PFSK-1 (cell line): Measurements from ENCODE around the gene NPPC.

ENCODE experiments used
- FOXP2 ChIP-seq: optimal IDR thresholded peaks from 2 replicates; pipeline ENCODE3; 2011; ENCODE audit warnings: borderline replicate concordance, control low read depth, inconsistent platforms; ENCODE audit not compliant: insufficient read depth; ENCODE audit errors: extremely low read length, extremely low read depth
- POLR2AphosphoS5 ChIP-seq: IDR thresholded peaks from 2 replicates; pipeline ENCODE4 v1.6.1; 2012; ENCODE audit warnings: low read depth, mild to moderate bottlenecking, control low read depth, low read length, moderate library complexity
- SIN3A ChIP-seq: IDR thresholded peaks from 2 replicates; pipeline ENCODE4 v1.6.1; 2012; ENCODE audit warnings: mild to moderate bottlenecking, low read length, moderate library complexity, borderline replicate concordance; ENCODE audit not compliant: insufficient read depth
- TAF1 ChIP-seq: IDR thresholded peaks from 2 replicates; pipeline ENCODE4 v1.6.1; 2012; ENCODE audit warnings: low read length, control low read depth, borderline replicate concordance; ENCODE audit not compliant: insufficient read depth
- TF ChIP-seq, protein P1 (sequence below), 2 experiments: IDR thresholded peaks; 2 replicates each; pipeline versions ENCODE4 v1.6.1 to v1.8.0; 2011 to 2012; ENCODE audit warnings: low read depth in 2 of 2, low read length in 2 of 2, control low read depth in 1 of 2, inconsistent platforms in 1 of 2, mild to moderate bottlenecking in 1 of 2, moderate library complexity in 1 of 2; ENCODE audit not compliant: insufficient read depth in 1 of 2

The NPPC gene

DNA sequence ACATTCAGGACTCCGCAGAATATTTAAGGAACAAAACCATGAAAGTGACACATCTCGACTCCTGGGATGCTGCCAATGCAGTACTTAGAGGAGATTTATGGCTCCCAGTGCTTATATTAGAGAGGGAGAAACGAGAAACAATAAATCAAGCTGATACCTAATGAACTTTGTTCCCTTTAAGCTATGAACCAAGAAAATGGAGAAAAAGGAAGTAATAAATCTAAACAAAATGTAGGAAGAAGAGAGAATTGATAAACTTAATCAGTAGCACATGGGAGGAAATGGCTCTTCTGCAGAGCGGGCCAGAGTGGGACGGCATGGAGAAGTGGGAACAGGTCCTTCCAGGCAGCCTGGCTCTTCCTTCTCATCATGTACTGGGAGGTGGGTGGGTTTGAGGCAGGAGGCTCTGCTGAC lies 42.7 kb downstream of the NPPC start:
- TF ChIP-seq SIN3A (no peak), FOXP2 (no peak), POLR2AphosphoS5 (no peak)

DNA sequence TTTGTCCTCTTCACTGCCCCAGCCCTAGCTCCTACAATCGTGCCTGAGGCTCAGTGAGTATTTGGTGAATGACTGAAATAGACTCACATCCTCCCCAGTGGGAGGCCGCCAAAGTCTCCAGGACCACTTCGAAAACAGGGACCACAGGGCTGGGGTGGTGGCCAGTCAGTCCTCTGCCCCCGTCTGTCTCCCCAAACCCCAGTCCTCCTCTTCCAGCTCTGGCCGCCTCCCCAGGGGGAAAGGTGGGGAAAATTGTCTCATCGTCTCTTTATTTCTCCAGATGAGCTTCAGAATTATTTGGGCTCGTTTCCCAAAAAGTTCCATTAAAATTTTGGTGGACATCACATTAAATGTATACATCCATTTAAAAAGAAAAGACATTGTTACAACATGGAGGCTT lies 43.5 kb downstream of the NPPC start:
- no peak for TF ChIP-seq SIN3A
- TF ChIP-seq TAF1: no peak
- no peak for TF ChIP-seq POLR2AphosphoS5

DNA sequence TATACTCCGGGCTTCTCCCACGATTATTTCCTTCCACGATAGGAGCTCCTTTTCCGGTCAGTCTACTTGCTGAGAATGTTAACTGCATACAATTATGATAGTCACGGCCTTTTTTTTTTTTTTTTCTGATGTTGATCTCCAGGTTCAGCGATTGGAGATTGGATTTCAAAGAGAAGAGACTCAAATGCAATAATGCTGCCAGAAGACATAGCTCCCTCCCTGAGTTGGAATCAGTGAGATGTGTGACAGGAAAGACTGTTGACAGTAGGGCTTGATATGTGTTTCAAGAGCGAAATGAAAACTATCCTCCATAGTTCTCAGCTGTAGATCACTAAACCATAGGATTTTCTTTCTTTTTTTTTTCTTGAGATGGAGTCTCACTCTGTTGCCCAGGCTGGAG lies 47.0 kb downstream of the NPPC start:
- TF ChIP-seq, protein P1, sequence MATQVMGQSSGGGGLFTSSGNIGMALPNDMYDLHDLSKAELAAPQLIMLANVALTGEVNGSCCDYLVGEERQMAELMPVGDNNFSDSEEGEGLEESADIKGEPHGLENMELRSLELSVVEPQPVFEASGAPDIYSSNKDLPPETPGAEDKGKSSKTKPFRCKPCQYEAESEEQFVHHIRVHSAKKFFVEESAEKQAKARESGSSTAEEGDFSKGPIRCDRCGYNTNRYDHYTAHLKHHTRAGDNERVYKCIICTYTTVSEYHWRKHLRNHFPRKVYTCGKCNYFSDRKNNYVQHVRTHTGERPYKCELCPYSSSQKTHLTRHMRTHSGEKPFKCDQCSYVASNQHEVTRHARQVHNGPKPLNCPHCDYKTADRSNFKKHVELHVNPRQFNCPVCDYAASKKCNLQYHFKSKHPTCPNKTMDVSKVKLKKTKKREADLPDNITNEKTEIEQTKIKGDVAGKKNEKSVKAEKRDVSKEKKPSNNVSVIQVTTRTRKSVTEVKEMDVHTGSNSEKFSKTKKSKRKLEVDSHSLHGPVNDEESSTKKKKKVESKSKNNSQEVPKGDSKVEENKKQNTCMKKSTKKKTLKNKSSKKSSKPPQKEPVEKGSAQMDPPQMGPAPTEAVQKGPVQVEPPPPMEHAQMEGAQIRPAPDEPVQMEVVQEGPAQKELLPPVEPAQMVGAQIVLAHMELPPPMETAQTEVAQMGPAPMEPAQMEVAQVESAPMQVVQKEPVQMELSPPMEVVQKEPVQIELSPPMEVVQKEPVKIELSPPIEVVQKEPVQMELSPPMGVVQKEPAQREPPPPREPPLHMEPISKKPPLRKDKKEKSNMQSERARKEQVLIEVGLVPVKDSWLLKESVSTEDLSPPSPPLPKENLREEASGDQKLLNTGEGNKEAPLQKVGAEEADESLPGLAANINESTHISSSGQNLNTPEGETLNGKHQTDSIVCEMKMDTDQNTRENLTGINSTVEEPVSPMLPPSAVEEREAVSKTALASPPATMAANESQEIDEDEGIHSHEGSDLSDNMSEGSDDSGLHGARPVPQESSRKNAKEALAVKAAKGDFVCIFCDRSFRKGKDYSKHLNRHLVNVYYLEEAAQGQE (IDR thresholded peaks at IDR 0.05; ENCODE audit: insufficient read depth in 1 of 2, low read depth in 2 of 2, low read length in 2 of 2): no peak
- TF ChIP-seq SIN3A: no peak
- TF ChIP-seq POLR2AphosphoS5: no peak
- TF ChIP-seq FOXP2: no peak
- TF ChIP-seq TAF1: no peak

DNA sequence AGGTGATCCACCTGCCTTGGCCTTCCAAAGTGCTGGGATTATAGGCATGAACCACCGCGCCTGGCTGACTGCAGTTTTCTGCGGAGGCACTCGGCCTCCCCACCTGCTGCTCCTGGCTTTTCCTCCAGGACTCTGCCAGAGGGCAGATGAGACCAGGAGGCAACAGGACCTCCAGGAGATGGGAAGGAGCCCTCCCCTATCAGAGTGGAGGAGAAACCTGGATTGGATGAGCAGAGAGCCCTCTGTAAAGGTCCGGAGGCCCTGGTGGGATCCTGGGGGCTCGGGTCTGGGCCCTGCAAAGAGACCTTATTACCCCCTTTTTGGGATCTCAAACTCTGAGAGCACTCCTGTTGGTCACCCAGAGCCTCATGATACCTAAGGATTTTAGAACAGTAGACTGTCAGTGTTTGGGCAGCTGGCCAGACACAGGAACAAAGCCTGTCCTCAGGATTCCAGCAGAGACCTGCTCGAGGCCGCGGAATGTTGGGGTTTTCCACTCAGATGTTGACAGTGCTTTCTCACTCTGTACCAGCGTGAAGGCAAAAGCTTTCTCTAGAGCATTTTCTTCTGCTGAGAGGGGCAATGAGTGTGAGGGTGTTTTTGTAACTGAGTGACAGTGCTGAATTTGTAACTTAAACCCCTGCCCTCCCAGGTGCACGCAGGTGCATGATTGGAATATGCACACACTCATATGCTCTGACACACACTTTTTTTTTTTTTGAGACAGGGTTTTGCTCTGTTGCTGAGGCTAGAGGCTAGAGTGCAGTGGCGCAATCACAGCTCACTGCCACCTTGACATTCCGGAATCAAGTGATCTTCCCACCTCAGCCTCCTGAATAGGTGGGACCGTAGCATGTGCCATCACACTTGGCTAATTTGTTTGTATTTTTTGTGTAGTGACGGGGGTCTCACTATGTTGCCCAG lies 48.4 kb downstream of the NPPC start:
- TF ChIP-seq TAF1: no peak
- no peak for TF ChIP-seq SIN3A
- TF ChIP-seq FOXP2: no peak

DNA sequence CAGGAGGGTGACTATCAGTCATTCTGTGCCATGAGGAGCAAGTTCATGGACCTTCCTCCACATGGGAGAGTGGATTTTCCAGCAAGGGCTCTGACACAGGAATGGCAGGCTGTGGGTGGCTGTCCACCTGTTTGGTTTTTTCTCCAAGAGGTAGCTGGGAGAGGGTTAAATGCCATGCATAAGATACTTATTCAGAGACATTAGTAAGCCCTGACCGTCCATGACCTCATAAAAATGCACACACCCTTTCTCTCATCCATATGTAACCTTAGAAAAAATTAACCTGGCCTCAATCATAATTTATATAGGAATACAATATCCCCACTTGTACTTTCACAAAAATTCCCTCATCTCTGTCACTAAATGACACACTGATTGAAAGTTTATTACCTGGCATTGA lies 51.3 kb downstream of the NPPC start:
- TF ChIP-seq SIN3A: no peak
- TF ChIP-seq FOXP2: no peak
- no peak for TF ChIP-seq TAF1
- TF ChIP-seq POLR2AphosphoS5: no peak
- TF ChIP-seq, protein P1 (IDR thresholded peaks at IDR 0.05; ENCODE audit: insufficient read depth in 1 of 2, low read depth in 2 of 2, low read length in 2 of 2): no peak
